Smooth muscle cell of the umbilical artery (primary cell): Measurements from ENCODE around the gene DEPDC1. TPM values are rescaled to one million over a fixed set of nuclear protein-coding genes. Genes with fewer than 3 reads are reported as not detected.

Source experiments
- total RNA-seq: library from RNA; depleted of rRNA; stranded (reverse); fragments of >200 nt; gene quantifications from 2 replicates; pipeline ENCODE4 v1.2.3, GENCODE V29; 2014

DEPDC1 gene, protein sequence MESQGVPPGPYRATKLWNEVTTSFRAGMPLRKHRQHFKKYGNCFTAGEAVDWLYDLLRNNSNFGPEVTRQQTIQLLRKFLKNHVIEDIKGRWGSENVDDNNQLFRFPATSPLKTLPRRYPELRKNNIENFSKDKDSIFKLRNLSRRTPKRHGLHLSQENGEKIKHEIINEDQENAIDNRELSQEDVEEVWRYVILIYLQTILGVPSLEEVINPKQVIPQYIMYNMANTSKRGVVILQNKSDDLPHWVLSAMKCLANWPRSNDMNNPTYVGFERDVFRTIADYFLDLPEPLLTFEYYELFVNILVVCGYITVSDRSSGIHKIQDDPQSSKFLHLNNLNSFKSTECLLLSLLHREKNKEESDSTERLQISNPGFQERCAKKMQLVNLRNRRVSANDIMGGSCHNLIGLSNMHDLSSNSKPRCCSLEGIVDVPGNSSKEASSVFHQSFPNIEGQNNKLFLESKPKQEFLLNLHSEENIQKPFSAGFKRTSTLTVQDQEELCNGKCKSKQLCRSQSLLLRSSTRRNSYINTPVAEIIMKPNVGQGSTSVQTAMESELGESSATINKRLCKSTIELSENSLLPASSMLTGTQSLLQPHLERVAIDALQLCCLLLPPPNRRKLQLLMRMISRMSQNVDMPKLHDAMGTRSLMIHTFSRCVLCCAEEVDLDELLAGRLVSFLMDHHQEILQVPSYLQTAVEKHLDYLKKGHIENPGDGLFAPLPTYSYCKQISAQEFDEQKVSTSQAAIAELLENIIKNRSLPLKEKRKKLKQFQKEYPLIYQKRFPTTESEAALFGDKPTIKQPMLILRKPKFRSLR
- total RNA-seq, result 3.0 and 28.9 TPM in 2 replicates

DNA sequence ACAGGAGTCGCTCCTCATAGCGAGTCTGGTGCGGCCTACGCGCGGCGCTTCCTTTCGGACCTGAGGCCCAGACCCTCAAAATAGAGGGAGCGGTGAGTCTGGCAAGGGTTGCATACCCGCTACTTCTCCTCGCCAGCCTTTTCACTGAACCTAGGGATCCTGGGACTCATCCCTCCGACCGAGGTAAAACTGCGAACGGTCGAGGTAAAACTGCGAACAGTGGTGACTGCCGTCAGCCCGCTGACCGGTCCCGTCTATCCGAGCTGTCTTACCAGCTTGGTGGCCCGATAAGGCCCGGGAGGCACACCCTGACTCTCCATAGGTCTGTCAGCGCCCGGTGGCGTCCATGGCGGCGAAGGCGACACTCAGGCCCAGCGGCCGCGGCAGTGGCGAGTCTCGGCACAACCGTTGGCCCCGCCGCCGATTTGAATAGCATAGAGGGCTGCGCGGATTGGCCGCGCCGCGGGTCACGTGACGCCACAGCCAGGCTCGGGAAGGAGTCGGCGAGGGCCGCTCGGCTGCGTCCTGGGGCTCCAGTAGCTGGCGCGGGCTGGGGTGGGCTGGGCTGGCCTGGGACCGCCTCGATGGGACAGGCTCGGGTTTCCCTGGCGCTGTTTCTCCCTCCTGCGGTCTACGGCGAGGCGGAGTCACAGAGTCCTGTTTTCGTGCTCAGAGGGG, at the start of gene DEPDC1:
Gene DEPDC1, minus strand, starts transcription at position 403 of the 678 bp plus-strand sequence. Its CDS starts 83 bp downstream, at position 320.

DNA sequence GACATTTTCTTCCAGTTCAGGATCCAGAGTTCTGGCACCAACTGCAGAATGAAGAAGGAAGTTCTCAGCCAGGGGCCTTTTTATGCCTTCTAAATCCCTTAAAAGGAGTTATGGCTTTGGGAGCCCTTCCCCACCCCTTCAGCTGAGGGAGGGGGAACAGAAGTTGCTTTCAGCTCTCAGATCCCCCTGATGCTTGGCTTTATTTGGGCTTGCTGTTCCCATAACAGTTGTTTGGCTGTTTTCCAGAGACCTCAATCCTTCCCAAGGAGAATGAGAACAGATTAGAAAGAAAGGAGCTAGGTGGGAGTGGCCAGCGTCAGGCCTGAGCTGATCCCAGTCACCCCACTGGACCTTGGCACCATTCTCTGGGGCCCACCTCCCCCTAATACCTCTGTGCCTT, 47.0 kb downstream of the DEPDC1 start, which contains the start of gene RPE65:
Gene RPE65, minus strand, starts transcription at position 54 of the 400 bp plus-strand sequence. Its CDS starts 49 bp downstream, at position 5.

Other genes with a start within 250 kb of the DEPDC1 start
- gene RPE65, start 47.1 kb downstream of the DEPDC1 start, total RNA-seq, result not detected in 2 replicates